ENCODE data around the gene FLOT2. TPM values are rescaled to one million over a fixed set of nuclear protein-coding genes. Genes with fewer than 3 reads are reported as not detected.

The FLOT2 gene
- total RNA-seq, 4 donors from 2014 or later: 21.7 to 53.6 (median 41.9) TPM

DNA sequence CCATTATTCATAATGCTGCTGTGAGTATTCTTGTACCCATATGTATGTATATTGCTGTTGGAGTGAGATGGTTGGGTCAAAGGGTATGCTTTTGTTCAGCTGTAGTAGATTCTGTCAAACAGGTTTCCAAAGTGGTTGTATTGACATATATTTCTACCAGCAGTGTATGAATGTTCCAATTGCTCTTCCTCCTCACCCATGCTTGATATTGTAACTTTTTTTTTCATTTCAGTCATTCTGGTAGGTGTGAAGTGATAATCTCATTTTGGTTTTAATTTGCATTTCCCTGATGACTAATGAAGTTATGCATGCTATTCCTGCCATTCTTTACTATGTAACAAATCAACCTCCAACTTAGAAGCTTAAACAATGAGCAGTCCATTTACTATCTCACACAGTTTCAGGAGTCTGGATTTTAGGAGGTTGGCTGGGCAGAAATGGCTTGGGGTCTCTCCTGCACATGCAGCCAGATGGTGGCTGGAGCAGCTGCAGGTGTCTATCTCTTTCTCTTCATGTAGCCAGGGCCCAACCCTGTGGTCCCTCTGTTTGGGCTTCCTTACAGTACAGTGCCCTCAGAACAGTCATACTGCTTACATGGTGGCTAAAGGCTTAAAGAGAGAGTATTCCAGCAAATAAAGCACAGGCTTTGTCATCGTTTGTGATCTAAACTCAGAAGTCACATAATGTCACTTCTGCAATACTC lies 21.5 kb downstream of the FLOT2 start:
- H3K9me3 ChIP-seq: no peaks in the 10 kb centered on the region
- H3K4me3 ChIP-seq: no peak overlapping the region
- no peak for DNase-seq
- H3K27me3 ChIP-seq: no peaks in the 10 kb centered on the region
- TF ChIP-seq POLR2A (IDR thresholded peaks at IDR 0.05): no peak
- TF ChIP-seq, protein P1, sequence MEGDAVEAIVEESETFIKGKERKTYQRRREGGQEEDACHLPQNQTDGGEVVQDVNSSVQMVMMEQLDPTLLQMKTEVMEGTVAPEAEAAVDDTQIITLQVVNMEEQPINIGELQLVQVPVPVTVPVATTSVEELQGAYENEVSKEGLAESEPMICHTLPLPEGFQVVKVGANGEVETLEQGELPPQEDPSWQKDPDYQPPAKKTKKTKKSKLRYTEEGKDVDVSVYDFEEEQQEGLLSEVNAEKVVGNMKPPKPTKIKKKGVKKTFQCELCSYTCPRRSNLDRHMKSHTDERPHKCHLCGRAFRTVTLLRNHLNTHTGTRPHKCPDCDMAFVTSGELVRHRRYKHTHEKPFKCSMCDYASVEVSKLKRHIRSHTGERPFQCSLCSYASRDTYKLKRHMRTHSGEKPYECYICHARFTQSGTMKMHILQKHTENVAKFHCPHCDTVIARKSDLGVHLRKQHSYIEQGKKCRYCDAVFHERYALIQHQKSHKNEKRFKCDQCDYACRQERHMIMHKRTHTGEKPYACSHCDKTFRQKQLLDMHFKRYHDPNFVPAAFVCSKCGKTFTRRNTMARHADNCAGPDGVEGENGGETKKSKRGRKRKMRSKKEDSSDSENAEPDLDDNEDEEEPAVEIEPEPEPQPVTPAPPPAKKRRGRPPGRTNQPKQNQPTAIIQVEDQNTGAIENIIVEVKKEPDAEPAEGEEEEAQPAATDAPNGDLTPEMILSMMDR (IDR thresholded peaks at IDR 0.05): no peak
- H3K27ac ChIP-seq: no peak overlapping the region
- peaks cover 0 to 6% (median 0%) of the 10 kb centered on the region in 4 donors for H3K4me1 ChIP-seq
- H3K36me3 ChIP-seq: peaks cover 0 to 24% (median 0%) of the 10 kb centered on the region in 3 donors

DNA sequence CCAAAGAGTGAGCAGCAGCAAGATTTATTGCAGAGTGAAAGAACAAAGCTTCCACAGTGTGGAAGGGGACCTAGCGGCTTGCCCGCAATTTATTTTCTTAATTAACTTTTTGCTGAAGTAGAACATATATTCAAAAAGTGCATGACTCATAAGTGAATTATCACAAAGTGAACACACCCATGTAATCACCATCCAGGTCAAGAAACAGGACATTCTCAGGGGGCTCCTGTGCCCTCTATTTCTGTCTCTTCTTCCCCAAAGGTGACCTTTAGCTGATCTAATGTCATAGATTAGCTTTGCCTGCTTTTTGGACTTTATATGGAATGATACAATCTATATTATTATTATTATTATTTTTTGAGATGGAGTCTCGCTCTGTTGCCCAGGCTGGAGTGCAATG lies 22.8 kb downstream of the FLOT2 start:
- H3K4me3 ChIP-seq: no peak overlapping the region
- no peak for DNase-seq
- TF ChIP-seq, protein P1 (IDR thresholded peaks at IDR 0.05): no peak
- TF ChIP-seq POLR2A (IDR thresholded peaks at IDR 0.05): no peak

DNA sequence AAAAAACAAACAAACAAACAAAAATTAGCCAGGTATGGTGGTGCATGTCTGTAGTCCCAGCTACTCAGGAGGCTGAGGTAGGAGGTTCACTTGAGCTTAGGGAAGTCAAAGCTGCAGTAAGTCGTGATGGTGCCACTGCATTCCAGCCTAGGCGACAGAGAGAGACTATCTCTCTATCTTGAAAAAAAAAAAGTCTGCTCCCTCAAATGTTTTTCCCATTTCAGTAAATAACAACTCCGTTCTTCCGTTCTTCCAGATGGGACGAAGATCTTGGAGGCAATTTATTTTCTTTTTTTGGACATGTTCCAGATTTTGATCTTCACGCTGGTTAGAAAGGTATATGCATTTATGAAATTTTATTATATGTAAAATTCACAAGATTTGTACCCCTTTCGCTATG lies 23.7 kb downstream of the FLOT2 start:
- Histone ChIP-seq H3K4me3 (no peak overlapping the region), H3K9me3 (no peaks in the 10 kb centered on the region), H3K27ac (no peak overlapping the region), H3K27me3 (no peaks in the 10 kb centered on the region), H3K4me1 (peaks cover 0 to 9% (median 0%) of the 10 kb centered on the region in 4 donors), H3K36me3 (peaks cover 0 to 2% (median 0%) of the 10 kb centered on the region in 3 donors)
- no peak for DNase-seq
- no peak for TF ChIP-seq POLR2A (IDR thresholded peaks at IDR 0.05)
- TF ChIP-seq, protein P1 (IDR thresholded peaks at IDR 0.05): no peak

More for the DNA sequence above, 22.8 kb downstream of the FLOT2 start:
- Histone ChIP-seq H3K9me3 (no peaks in the 10 kb centered on the region), H3K27me3 (no peaks in the 10 kb centered on the region), H3K4me1 (peaks cover 0 to 9% (median 0%) of the 10 kb centered on the region in 4 donors), H3K27ac (no peak overlapping the region), H3K36me3 (peaks cover 0 to 11% (median 0%) of the 10 kb centered on the region in 3 donors)

DNA sequence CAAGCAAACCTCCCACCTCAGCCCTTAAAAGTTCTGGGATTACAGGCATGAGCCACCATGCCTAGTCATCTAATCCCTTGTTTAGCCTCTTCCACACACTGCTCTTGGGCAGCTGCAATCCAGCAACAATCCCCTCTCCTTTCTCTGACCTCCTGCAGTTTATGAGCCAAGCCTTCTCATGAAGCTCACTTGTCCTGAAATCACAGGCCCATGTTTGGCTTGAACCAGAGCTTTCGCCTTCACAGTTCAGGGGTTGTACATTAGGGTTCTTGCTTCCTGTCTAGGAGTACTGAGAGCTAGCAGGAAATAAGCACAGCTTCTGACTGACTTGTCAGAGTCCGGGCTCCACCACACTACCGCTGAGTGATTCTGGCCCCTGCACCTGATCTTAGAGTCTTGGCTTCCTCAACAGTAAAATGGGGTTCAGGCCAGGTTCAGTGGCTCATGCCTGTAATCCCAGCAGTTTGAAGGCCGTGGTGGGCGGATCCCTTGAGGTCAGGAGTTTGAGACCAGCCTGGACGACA lies 26.4 kb downstream of the FLOT2 start:
- peak in 2 of 3 donors; percentile 70 to 79 for DNase-seq
- H3K4me3 ChIP-seq: no peak overlapping the region
- no peaks in the 10 kb centered on the region for H3K36me3 ChIP-seq
- TF ChIP-seq POLR2A (IDR thresholded peaks at IDR 0.05): no peak
- TF ChIP-seq, protein P1 (IDR thresholded peaks at IDR 0.05): no peak
- H3K4me1 ChIP-seq: peaks cover 0 to 9% (median 0%) of the 10 kb centered on the region in 4 donors
- peak overlapping the region in 2 of 4 donors; percentile 60 to 66 for H3K27ac ChIP-seq
- H3K9me3 ChIP-seq: no peaks in the 10 kb centered on the region
- H3K27me3 ChIP-seq: no peaks in the 10 kb centered on the region

DNA sequence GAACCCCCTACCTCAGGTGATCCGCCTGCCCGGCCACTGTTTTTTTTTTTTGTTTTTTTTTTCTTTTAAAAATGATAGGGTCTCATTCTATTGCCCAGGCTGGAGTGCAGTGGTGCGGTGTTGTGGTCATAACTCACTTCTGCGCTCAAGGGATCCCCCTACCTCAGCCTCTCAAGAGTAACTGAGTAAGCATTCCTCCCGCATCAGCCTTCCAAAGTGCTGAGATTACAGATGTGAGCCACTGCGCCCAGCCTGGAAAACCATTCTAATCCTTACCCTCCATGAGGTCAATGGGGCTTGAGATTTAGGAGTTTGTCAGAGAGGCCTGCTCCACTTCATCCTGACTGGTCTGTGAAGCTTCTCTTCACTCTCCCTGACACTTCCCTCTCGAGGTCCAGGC lies 30.3 kb downstream of the FLOT2 start:
- Histone ChIP-seq H3K27ac (no peak overlapping the region), H3K27me3 (no peaks in the 10 kb centered on the region), H3K4me1 (peaks cover 0 to 10% (median 7%) of the 10 kb centered on the region in 4 donors), H3K36me3 (no peaks in the 10 kb centered on the region), H3K4me3 (no peak overlapping the region), H3K9me3 (no peaks in the 10 kb centered on the region)
- TF ChIP-seq, protein P1 (IDR thresholded peaks at IDR 0.05): no peak
- TF ChIP-seq POLR2A (IDR thresholded peaks at IDR 0.05): no peak
- no peak for DNase-seq
